Right lobe of liver (tissue), 6 donors: ENCODE measurements around the gene ZSCAN29. TPM values are rescaled to one million over a fixed set of nuclear protein-coding genes. Genes with fewer than 3 reads are reported as not detected.

Experiments used
- ATAC-seq, 4 donors: fragments of 200-7000 bp; cut with Tn5 transposase; one replicate each; pipeline ENCODE4 v1.9.1; 2020; ENCODE audit warnings: mild to moderate bottlenecking in 4 of 4, moderate library complexity in 4 of 4
- DNase-seq, 3 donors: peaks; one replicate each; pipeline ENCODE4 v3.0.0-alpha.2; 2020
- H3K27ac ChIP-seq, 3 donors: fragments of 200-600 bp; one replicate each; pipeline ENCODE4 v1.8.0; 2022
- H3K27me3 ChIP-seq, 2 donors: fragments of 200-600 bp; one replicate each; pipeline ENCODE4 v1.8.0; 2022
- H3K36me3 ChIP-seq, 4 donors: fragments of 200-600 bp; sonication (generic) in 1 of 4; one replicate each; pipeline versions ENCODE4 v1.5.1 to v1.8.0; 2017 to 2022; ENCODE audit warnings: control low read depth in 1 of 4
- H3K4me1 ChIP-seq, 4 donors: fragments of 200-600 bp; sonication (generic) in 1 of 4; one replicate each; pipeline versions ENCODE4 v1.5.1 to v1.8.0; 2017 to 2022; ENCODE audit warnings: control low read depth in 1 of 4
- H3K4me3 ChIP-seq, 3 donors: fragments of 200-600 bp; one replicate each; pipeline ENCODE4 v1.8.0; 2022
- H3K9me3 ChIP-seq, 4 donors: fragments of 200-600 bp; sonication (generic) in 1 of 4; one replicate each; pipeline versions ENCODE4 v1.5.1 to v1.8.0; 2017 to 2022; ENCODE audit warnings: control low read depth in 1 of 4
- CTCF ChIP-seq, 4 donors: fragments of 200-600 bp in 3 of 4; fragments of 450-650 bp in 1 of 4; IDR thresholded peaks; one replicate each; pipeline versions ENCODE4 v1.5.1 to v1.8.0; 2016 to 2022; ENCODE audit warnings: antibody characterized with exemption in 4 of 4, mild to moderate bottlenecking in 2 of 4
- POLR2A ChIP-seq: fragments of 450-650 bp; IDR thresholded peaks from one replicate; pipeline ENCODE4 v1.6.1; 2017; ENCODE audit warnings: antibody characterized with exemption, mild to moderate bottlenecking
- WGBS: methylation state at CpG from one replicate; pipeline ENCODE4 v1.1.6; 2018; ENCODE audit warnings: low coverage, low lambda C conversion rate; ENCODE audit not compliant: insufficient coverage; ENCODE audit errors: missing lambda C conversion rate; 5-methylcytosine and 5-hydroxymethylcytosine counted together
- intact Hi-C, 2 donors: fragments of 100-400 bp; cut with DNase I; formaldehyde crosslinking; loops; one replicate each; pipeline versions ENCODE4 v1.11.2 to v1.14.1; 2022
- total RNA-seq, 6 experiments: library from RNA; depleted of rRNA in 2 of 6; stranded (reverse); fragments of >200 nt in 2 of 6; fragmentation: NEBNext Ultra II Directional in 3 of 6; extraction: Animal tissue kit (Norgen Biotek cat#: 25700) in 3 of 6; gene quantifications; one replicate each; pipeline versions ENCODE4 v1.1.0 to v1.2.4, GENCODE V29; 2016 to 2023
- donor health status: DM: no; HTN: yes; CAD: no.
- donor health status: DM: no; HTN: no; CAD: no.
- donor health status: DM: no; HTN: no; CAD: no.
- donor health status: DM: no; HTN: yes; CAD: no.
- donor health status: DM: no; HTN: yes; CAD: no.

ZSCAN29 gene
- total RNA-seq, 6 experiments from 2014 or later: 9.9 to 15.4 (median 13.4) TPM

GRCh38 chr15:43383070-43383469, 12.2 kb upstream of the ZSCAN29 start:
- peaks cover 0 to 68% (median 14%) of the 10 kb centered on the region in 4 donors for H3K36me3 ChIP-seq
- TF ChIP-seq POLR2A (no peak), CTCF (IDR thresholded peaks at IDR 0.05) (no peak)
- DNase-seq (no peak), ATAC-seq (no peak)
- intact Hi-C loops: no loop called here
- no peak overlapping the region for H3K4me3 ChIP-seq
- H3K9me3 ChIP-seq: no peaks in the 10 kb centered on the region
- WGBS: 83% methylated on average over 2 of the region's 2 CpGs
- H3K4me1 ChIP-seq: no peaks in the 10 kb centered on the region
- no peak overlapping the region for H3K27ac ChIP-seq
- no peaks in the 10 kb centered on the region for H3K27me3 ChIP-seq

GRCh38 chr15:43382310-43382709, 11.5 kb upstream of the ZSCAN29 start:
- DNase-seq: no peak
- Histone ChIP-seq H3K36me3 (peaks cover 0 to 63% (median 12%) of the 10 kb centered on the region in 4 donors), H3K27me3 (no peaks in the 10 kb centered on the region), H3K4me1 (no peaks in the 10 kb centered on the region), H3K27ac (no peak overlapping the region), H3K4me3 (no peak overlapping the region), H3K9me3 (no peaks in the 10 kb centered on the region)
- TF ChIP-seq POLR2A: no peak
- TF ChIP-seq CTCF (IDR thresholded peaks at IDR 0.05): no peak
- intact Hi-C loops: no loop called here
- WGBS: 91% methylated on average over 4 of the region's 4 CpGs
- ATAC-seq: no peak

DNA sequence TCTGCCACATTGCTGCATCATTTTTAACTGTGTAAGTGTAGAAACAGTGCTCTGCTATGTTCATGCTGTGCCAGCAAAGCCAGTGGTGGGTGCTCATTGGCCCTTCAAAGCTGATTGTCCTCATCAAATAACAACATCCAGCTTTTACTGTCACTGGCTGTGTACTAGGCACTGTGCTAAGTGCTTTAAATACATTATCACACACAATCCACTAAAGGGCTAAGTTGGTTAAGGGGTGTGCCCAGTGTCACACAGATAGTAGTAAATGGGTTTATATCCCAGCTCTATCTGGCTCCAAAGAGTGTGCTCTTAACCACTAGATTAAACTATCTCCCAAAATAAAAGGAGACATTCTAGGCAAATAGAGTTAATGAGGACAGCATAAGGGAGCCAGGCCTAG, 7.8 kb upstream of the ZSCAN29 start:
- no peak for ATAC-seq
- DNase-seq: no peak
- H3K4me1 ChIP-seq: no peaks in the 10 kb centered on the region
- H3K27ac ChIP-seq: no peak overlapping the region
- H3K9me3 ChIP-seq: no peaks in the 10 kb centered on the region
- intact Hi-C loops: no loop called here
- H3K27me3 ChIP-seq: no peaks in the 10 kb centered on the region
- H3K36me3 ChIP-seq: peaks cover 0 to 42% (median 5%) of the 10 kb centered on the region in 4 donors
- TF ChIP-seq CTCF (IDR thresholded peaks at IDR 0.05) (no peak), POLR2A (no peak)
- H3K4me3 ChIP-seq: no peak overlapping the region

GRCh38 chr15:43376017-43376705, 5.3 kb upstream of the ZSCAN29 start:
- peak; percentile 35 to 55 (median 48) for ATAC-seq
- H3K27me3 ChIP-seq: no peaks in the 10 kb centered on the region
- H3K27ac ChIP-seq: no peak overlapping the region
- intact Hi-C loops: no loop called here
- peaks cover 0 to 6% (median 0%) of the 10 kb centered on the region in 4 donors for H3K4me1 ChIP-seq
- peak in 1 of 3 donors; percentile 50 for DNase-seq
- TF ChIP-seq CTCF (IDR thresholded peaks at IDR 0.05) (peak; percentile 40 to 73 (median 62)), POLR2A (no peak)
- H3K36me3 ChIP-seq: peaks cover 0 to 23% (median 4%) of the 10 kb centered on the region in 4 donors
- H3K9me3 ChIP-seq: no peaks in the 10 kb centered on the region
- H3K4me3 ChIP-seq: no peak overlapping the region
- 82% methylated on average over 8 of the region's 13 CpGs for WGBS
